Cardiac muscle cell (in vitro differentiated cells and primary cell): ENCODE measurements around the gene PSTPIP2. TPM values are rescaled to one million over a fixed set of nuclear protein-coding genes. Genes with fewer than 3 reads are reported as not detected.
A peak's percentile ranks its signal among the peaks of the same experiment; 100 is the strongest.

Experiments used
- DNase-seq, 2 donors: peaks; one replicate each; pipeline versions ENCODE4 v3.0.0 to v3.0.0-alpha.2; 2010 to 2017; ENCODE audit warnings: low read depth in 1 of 2, low spot score in 1 of 2
- H3K27ac ChIP-seq: fragments of 200-600 bp; sonication (generic); 2 replicates; pipeline ENCODE4 v1.5.1; 2016
- H3K27me3 ChIP-seq: fragments of 200-600 bp; sonication (generic); 2 replicates; pipeline ENCODE4 v1.6.0; 2016; ENCODE audit warnings: control low read depth
- H3K36me3 ChIP-seq: fragments of 200-600 bp; sonication (generic); 2 replicates; pipeline ENCODE4 v1.5.1; 2016; ENCODE audit warnings: control low read depth
- H3K4me1 ChIP-seq: fragments of 200-600 bp; sonication (generic); 2 replicates; pipeline ENCODE4 v1.8.1; 2017; ENCODE audit warnings: low read depth, mild to moderate bottlenecking, mixed run types
- H3K4me3 ChIP-seq: fragments of 200-600 bp; sonication (generic); 2 replicates; pipeline ENCODE4 v1.5.1; 2016; ENCODE audit warnings: mild to moderate bottlenecking
- H3K9me3 ChIP-seq: fragments of 200-600 bp; sonication (generic); 2 replicates; pipeline ENCODE4 v1.5.1; 2017; ENCODE audit warnings: low read depth, mild to moderate bottlenecking, control low read depth
- polyA plus RNA-seq: library from polyadenylated mRNA; unstranded; fragments of >200 nt; fragmentation: Nextera tagmentation; extraction: Ambion mirVana; gene quantifications from 2 replicates; pipeline ENCODE4 v1.2.1, GENCODE V29; 2016
- total RNA-seq: library from RNA; depleted of rRNA; stranded (reverse); fragments of >200 nt; gene quantifications from 2 replicates; pipeline ENCODE4 v1.2.3, GENCODE V29; 2016
- TF ChIP-seq, protein P1 (sequence below): IDR thresholded peaks from 2 replicates; pipeline ENCODE4 v1.5.1; 2012; ENCODE audit warnings: low read depth, mild to moderate bottlenecking, low read length

PSTPIP2 gene
- total and polyA plus RNA-seq, 2 experiments from 2014 or later, result 4.6 to 4.7 TPM

DNA sequence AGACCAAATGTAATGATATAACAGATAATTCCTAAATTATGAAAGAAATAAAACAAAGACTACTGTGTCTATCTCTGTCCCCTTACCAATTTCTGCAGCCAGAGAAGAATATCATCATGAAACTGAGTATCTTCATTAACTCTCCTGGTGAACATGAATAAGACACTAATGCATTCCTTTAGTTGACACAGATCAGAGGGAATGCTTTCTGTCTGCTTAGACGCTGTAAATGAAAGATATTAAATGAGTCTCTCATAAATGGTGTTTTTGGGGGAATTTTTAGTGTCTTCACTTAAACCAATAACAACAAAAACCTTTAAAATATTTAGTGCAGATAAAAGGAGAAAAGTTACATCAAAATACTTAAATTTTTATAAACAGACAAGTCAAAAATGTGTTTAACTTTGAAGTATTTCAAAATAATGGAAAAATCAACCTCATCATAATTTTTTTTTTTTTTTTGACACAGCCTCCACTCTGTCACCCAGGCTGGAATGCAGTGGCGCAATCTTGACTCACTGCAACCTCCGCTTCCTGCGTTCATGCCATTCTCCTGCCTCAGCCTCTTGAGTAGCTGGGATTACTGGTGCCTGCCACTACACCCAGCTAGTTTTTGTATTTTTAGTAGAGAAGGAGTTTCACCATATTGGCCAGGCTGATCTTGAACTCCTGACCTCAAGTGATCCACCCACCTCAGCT, 120.9 kb downstream of the PSTPIP2 start:
- DNase-seq, result peak in 1 of 2 donors; percentile 90
- no peak overlapping the region for H3K27ac ChIP-seq
- peaks cover 60% of the 10 kb centered on the region for H3K36me3 ChIP-seq
- no peaks in the 10 kb centered on the region for H3K9me3 ChIP-seq
- no peak overlapping the region for H3K4me3 ChIP-seq
- H3K4me1 ChIP-seq, result no peaks in the 10 kb centered on the region
- H3K27me3 ChIP-seq, result no peaks in the 10 kb centered on the region
- TF ChIP-seq, protein P1, sequence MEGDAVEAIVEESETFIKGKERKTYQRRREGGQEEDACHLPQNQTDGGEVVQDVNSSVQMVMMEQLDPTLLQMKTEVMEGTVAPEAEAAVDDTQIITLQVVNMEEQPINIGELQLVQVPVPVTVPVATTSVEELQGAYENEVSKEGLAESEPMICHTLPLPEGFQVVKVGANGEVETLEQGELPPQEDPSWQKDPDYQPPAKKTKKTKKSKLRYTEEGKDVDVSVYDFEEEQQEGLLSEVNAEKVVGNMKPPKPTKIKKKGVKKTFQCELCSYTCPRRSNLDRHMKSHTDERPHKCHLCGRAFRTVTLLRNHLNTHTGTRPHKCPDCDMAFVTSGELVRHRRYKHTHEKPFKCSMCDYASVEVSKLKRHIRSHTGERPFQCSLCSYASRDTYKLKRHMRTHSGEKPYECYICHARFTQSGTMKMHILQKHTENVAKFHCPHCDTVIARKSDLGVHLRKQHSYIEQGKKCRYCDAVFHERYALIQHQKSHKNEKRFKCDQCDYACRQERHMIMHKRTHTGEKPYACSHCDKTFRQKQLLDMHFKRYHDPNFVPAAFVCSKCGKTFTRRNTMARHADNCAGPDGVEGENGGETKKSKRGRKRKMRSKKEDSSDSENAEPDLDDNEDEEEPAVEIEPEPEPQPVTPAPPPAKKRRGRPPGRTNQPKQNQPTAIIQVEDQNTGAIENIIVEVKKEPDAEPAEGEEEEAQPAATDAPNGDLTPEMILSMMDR, result no peak

DNA sequence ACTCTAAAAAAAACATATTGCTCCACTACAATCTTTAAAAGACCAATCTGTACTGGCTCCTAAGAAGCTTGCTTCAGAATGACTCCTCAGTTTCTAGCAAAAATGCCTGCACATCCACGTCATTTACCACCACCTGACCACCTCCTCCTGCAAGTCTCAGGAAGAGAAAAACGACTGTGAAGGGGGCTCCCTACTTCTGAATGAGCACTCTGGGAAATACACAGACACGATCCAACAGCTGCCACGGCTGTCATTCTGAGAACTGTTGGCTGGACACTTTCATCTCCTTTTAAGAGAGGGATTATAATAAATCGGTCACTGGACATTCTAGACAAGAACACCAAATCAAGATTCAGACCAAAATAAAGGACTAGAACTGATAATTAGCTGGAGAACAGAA, 126.4 kb downstream of the PSTPIP2 start:
- no peaks in the 10 kb centered on the region for H3K27me3 ChIP-seq
- TF ChIP-seq, protein P1, result no peak
- no peak for DNase-seq

DNA sequence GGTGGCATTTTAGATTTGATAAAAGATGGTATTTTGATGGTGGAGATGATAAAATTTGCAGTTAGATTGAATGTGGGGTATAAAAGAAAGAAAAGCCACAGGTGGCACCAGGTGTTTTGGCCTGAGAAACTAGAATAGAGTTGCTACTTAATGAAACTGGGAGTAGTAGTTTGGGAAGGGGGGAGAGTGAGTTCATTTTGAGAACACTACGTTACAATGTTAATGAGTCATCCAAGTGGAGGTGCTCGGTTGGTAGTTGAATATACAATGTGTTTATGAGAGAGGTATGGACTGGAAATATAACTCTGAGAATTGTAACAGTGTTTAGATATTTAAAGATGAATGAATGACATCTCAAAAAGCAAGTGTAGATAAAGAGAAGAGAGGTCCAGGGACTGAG, 131.3 kb downstream of the PSTPIP2 start:
- no peaks in the 10 kb centered on the region for H3K4me1 ChIP-seq
- H3K36me3 ChIP-seq, result peaks cover 42% of the 10 kb centered on the region
- no peak for DNase-seq
- H3K4me3 ChIP-seq, result no peak overlapping the region
- no peak overlapping the region for H3K27ac ChIP-seq
- no peaks in the 10 kb centered on the region for H3K27me3 ChIP-seq
- TF ChIP-seq, protein P1, result no peak
- no peaks in the 10 kb centered on the region for H3K9me3 ChIP-seq

More for the DNA sequence above, 126.4 kb downstream of the PSTPIP2 start:
- Histone ChIP-seq H3K4me1 (no peaks in the 10 kb centered on the region), H3K4me3 (no peak overlapping the region), H3K9me3 (no peaks in the 10 kb centered on the region), H3K27ac (no peak overlapping the region), H3K36me3 (peaks cover 55% of the 10 kb centered on the region)

DNA sequence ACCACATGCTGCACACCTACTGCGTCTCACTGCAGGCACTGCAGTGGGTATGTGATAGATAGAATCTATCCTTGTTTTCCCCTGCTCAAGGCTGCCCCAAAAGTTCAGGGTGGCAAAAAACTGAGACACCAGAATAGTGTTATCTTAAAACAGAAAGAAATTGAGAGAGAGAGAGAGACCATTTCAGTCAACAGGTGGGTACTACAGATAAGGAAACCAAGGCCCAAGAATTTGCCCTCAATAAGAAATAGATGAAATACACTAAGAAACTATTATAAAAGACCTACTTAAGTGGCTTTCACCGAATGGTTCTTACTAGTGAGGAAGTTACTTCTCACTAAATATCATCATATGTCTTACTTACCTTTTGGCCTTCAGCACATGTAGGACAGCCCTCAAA, 132.8 kb downstream of the PSTPIP2 start:
- no peak for DNase-seq
- H3K36me3 ChIP-seq, result peaks cover 33% of the 10 kb centered on the region
- TF ChIP-seq, protein P1, result no peak
- no peaks in the 10 kb centered on the region for H3K4me1 ChIP-seq
- H3K4me3 ChIP-seq, result no peak overlapping the region
- no peak overlapping the region for H3K27ac ChIP-seq
- no peaks in the 10 kb centered on the region for H3K9me3 ChIP-seq
- no peaks in the 10 kb centered on the region for H3K27me3 ChIP-seq

DNA sequence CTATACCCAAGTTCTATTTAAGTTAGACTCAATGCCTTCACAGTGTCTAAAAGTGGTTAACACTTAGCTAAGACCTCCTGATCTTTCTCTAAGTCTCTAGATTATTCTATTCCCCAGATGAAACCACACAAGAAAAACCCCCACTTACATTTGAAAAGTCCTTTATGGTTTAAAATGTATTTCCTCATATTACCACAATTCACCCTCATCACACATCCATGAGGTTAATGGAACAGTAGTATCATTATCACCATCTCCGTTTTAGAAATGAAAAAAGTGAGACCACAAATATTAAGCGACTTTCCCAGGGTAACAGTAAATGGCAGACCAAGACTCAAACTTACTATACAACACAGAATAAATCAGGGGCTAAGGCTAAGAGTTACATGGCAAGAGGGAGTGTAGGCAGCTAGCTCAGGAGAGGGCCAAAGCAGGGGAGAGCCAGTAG, 133.5 kb downstream of the PSTPIP2 start:
- no peak overlapping the region for H3K27ac ChIP-seq
- TF ChIP-seq, protein P1, result no peak
- H3K4me1 ChIP-seq, result no peaks in the 10 kb centered on the region
- no peak overlapping the region for H3K4me3 ChIP-seq
- no peaks in the 10 kb centered on the region for H3K27me3 ChIP-seq
- no peaks in the 10 kb centered on the region for H3K9me3 ChIP-seq
- peaks cover 28% of the 10 kb centered on the region for H3K36me3 ChIP-seq
- no peak for DNase-seq
